Suprapubic skin (tissue), 4 donors: Measurements from ENCODE around the gene HCRT.

Source experiments
- POLR2A ChIP-seq, 2 donors: fragments of 450-650 bp; IDR thresholded peaks; one replicate each; pipeline ENCODE4 v1.6.1; 2017; ENCODE audit warnings: antibody characterized with exemption in 2 of 2, mild to moderate bottlenecking in 2 of 2, moderate library complexity in 2 of 2
- POLR2AphosphoS5 ChIP-seq, 3 donors: sonication (generic); formaldehyde crosslinking; IDR thresholded peaks; one replicate each; pipeline ENCODE4 v1.6.1; 2017; ENCODE audit warnings: antibody characterized with exemption in 3 of 3

GRCh38 chr17:42163113-42163512 lies 22.1 kb downstream of the HCRT start:
- TF ChIP-seq POLR2AphosphoS5 (IDR thresholded peaks at IDR 0.05) = no peak
- no peak for TF ChIP-seq POLR2A (IDR thresholded peaks at IDR 0.05)
